Hepatocyte (in vitro differentiated cells): ENCODE results near the gene TRAPPC6A.

Experiments
- CTCF ChIP-seq: fragments of 200-600 bp; sonication (generic); IDR thresholded peaks from 2 replicates; pipeline ENCODE4 v1.5.1; 2016; ENCODE audit warnings: antibody characterized with exemption, mild to moderate bottlenecking; ENCODE audit not compliant: poor library complexity
- EZH2 ChIP-seq: fragments of 200-600 bp; sonication (generic); IDR thresholded peaks from 2 replicates; pipeline ENCODE4 v1.6.1; 2016; ENCODE audit warnings: antibody characterized with exemption, mild to moderate bottlenecking, borderline replicate concordance

- TF ChIP-seq CTCF, result no peak
- no peak for TF ChIP-seq EZH2
Observed at GRCh38 chr19:45179892-45180370, 1.9 kb upstream of the TRAPPC6A start.
